IPS-NIHi11 (cell line): Measurements from ENCODE around the gene OSTN.

Experiments
- DNase-seq: peaks from one replicate; pipeline ENCODE4 v3.0.0; 2012; ENCODE audit warnings: mixed read lengths, low spot score

OSTN gene

GRCh38 chr3:191314109-191314728, 115.2 kb downstream of the OSTN start:
- DNase-seq: no peak
